Keratinocyte (primary cell): ENCODE data around the gene ARPIN. TPM values are rescaled to one million over a fixed set of nuclear protein-coding genes. Genes with fewer than 3 reads are reported as not detected.

Experiments
- DNase-seq: peaks from one replicate; pipeline ENCODE4 v3.0.0-alpha.2; 2011; ENCODE audit warnings: low read depth, missing footprints, low spot score
- FAIRE-seq: peaks from 2 replicates; lab custom pipeline; 2011; peaks lifted over from hg19 to GRCh38; lab: Jason Lieb, UNC
- H2AFZ ChIP-seq: 2 replicates; pipeline ENCODE4 v1.6.0; 2012; ENCODE audit warnings: low read length, control low read depth, inconsistent platforms; ENCODE audit not compliant: control insufficient read depth
- H3K27ac ChIP-seq: 2 replicates; pipeline ENCODE4 v1.5.1; 2011; ENCODE audit warnings: low read length; ENCODE audit not compliant: control insufficient read depth, insufficient read depth
- H3K27me3 ChIP-seq: 3 replicates; pipeline ENCODE4 v1.6.0; 2011; ENCODE audit warnings: low read length; ENCODE audit not compliant: control insufficient read depth, insufficient read depth; ENCODE audit errors: extremely low read depth
- H3K36me3 ChIP-seq, 2 experiments: 2 replicates in 1 of 2; 3 replicates in 1 of 2; pipeline ENCODE4 v1.5.1; 2011; ENCODE audit warnings: low read length in 2 of 2, mild to moderate bottlenecking in 1 of 2; ENCODE audit not compliant: control insufficient read depth in 2 of 2, insufficient read depth in 2 of 2; ENCODE audit errors: extremely low read depth in 1 of 2
- H3K4me1 ChIP-seq: 3 replicates; pipeline ENCODE4 v1.5.1; 2011; ENCODE audit warnings: low read length; ENCODE audit not compliant: control insufficient read depth, insufficient read depth; ENCODE audit errors: extremely low read depth
- H3K4me2 ChIP-seq: 3 replicates; pipeline ENCODE4 v1.6.0; 2011; ENCODE audit warnings: low read depth, low read length; ENCODE audit not compliant: control insufficient read depth, insufficient read depth; ENCODE audit errors: extremely low read depth
- H3K4me3 ChIP-seq, 3 experiments: fragments of 200-600 bp in 1 of 3; sonication (generic) in 1 of 3; 2 replicates in 2 of 3; 3 replicates in 1 of 3; pipeline ENCODE4 v1.5.1; 2011 to 2016; ENCODE audit warnings: low read length in 3 of 3, mild to moderate bottlenecking in 3 of 3, control low read depth in 2 of 3, inconsistent platforms in 1 of 3, low read depth in 1 of 3, mixed read lengths in 1 of 3, mixed run types in 1 of 3, moderate library complexity in 1 of 3; ENCODE audit not compliant: control insufficient read depth in 2 of 3, insufficient read depth in 2 of 3; ENCODE audit errors: extremely low read depth in 1 of 3
- H3K79me2 ChIP-seq: 2 replicates; pipeline ENCODE4 v1.6.0; 2012; ENCODE audit warnings: low read length; ENCODE audit not compliant: control insufficient read depth, insufficient read depth
- H3K9ac ChIP-seq: 3 replicates; pipeline ENCODE4 v1.6.0; 2011; ENCODE audit warnings: low read length; ENCODE audit not compliant: control insufficient read depth, insufficient read depth; ENCODE audit errors: extremely low read depth
- H3K9me1 ChIP-seq: 3 replicates; pipeline ENCODE4 v1.6.0; 2011; ENCODE audit warnings: low read length; ENCODE audit not compliant: control insufficient read depth, insufficient read depth; ENCODE audit errors: extremely low read depth
- H3K9me3 ChIP-seq: 2 replicates; pipeline ENCODE4 v1.5.1; 2012; ENCODE audit warnings: low read depth, low read length; ENCODE audit not compliant: control insufficient read depth
- H4K20me1 ChIP-seq: 3 replicates; pipeline ENCODE4 v1.6.0; 2011; ENCODE audit warnings: low read length; ENCODE audit not compliant: control insufficient read depth, insufficient read depth; ENCODE audit errors: extremely low read depth
- CTCF ChIP-seq, 3 experiments: IDR thresholded peaks in 1 of 3; conservative IDR thresholded peaks in 1 of 3; optimal IDR thresholded peaks in 1 of 3; 2 replicates in 2 of 3; 3 replicates in 1 of 3; pipeline versions ENCODE3 to v1.5.1; 2011; ENCODE audit warnings: low read length in 3 of 3, mild to moderate bottlenecking in 3 of 3, moderate library complexity in 2 of 3, control low read depth in 1 of 3, inconsistent platforms in 1 of 3; ENCODE audit not compliant: insufficient read depth in 2 of 3; ENCODE audit errors: extremely low read depth in 1 of 3
- EZH2 ChIP-seq: IDR thresholded peaks from one replicate; pipeline ENCODE4 v1.6.1; 2012; ENCODE audit warnings: inconsistent platforms, mild to moderate bottlenecking, low read length, moderate library complexity
- dilution Hi-C: fragments of 300-500 bp; cut with MboI; formaldehyde crosslinking; loops from one replicate; pipeline ENCODE4 v1.7.0; 2020; ENCODE audit warnings: low sequenced_read_pairs; ENCODE audit not compliant: extremely low pct_ligation_motif_present
- polyA plus RNA-seq, 5 experiments: library from polyadenylated mRNA; depleted of rRNA in 3 of 5; stranded (reverse) in 3 of 5; stranded (forward) in 1 of 5; unstranded in 1 of 5; fragments of >200 nt; gene quantifications; 1 replicate in 1 of 5; 2 replicates in 3 of 5; 3 replicates in 1 of 5; pipeline versions ENCODE4 v1.2.1 to v1.2.3, GENCODE V29; 2011 to 2012; ENCODE audit warnings: missing spikeins in 2 of 5, low read depth in 1 of 5, low replicate concordance in 1 of 5

Gene ARPIN
- polyA plus RNA-seq, 1 donor (not counting 4 experiments of a cell fraction or from before 2014, with no cell fraction given), result 9.0 TPM

GRCh38 chr15:89848970-89849292, 63.8 kb downstream of the ARPIN start:
- TF ChIP-seq CTCF (optimal IDR thresholded peaks at IDR 0.05 in 1 of 3, IDR thresholded peaks at IDR 0.05 in 1 of 3, conservative IDR thresholded peaks at IDR 0.05 in 1 of 3; ENCODE audit: extremely low read depth in 1 of 3, insufficient read depth in 2 of 3, low read length in 3 of 3) (no peak), EZH2 (no peak)
- no peak overlapping the region for H3K9ac ChIP-seq
- peaks cover 63% of the 10 kb centered on the region for H3K4me1 ChIP-seq

GRCh38 chr15:89847101-89847500, 65.7 kb downstream of the ARPIN start:
- DNase-seq (no peak), FAIRE-seq (no peak)
- Histone ChIP-seq H3K4me3 (no peak overlapping the region), H3K9me3 (no peaks in the 10 kb centered on the region), H3K4me2 (no peak overlapping the region), H3K79me2 (no peaks in the 10 kb centered on the region), H3K9me1 (no peaks in the 10 kb centered on the region), H2AFZ (no peak overlapping the region), H3K9ac (peak overlapping the region; percentile 42), H3K27me3 (no peaks in the 10 kb centered on the region), H3K36me3 (peaks cover 3% of the 10 kb centered on the region in 2 experiments), H4K20me1 (no peaks in the 10 kb centered on the region), H3K4me1 (peaks cover 56% of the 10 kb centered on the region), H3K27ac (peak overlapping the region; percentile 86)
- TF ChIP-seq CTCF (optimal IDR thresholded peaks at IDR 0.05 in 1 of 3, IDR thresholded peaks at IDR 0.05 in 1 of 3, conservative IDR thresholded peaks at IDR 0.05 in 1 of 3; ENCODE audit: extremely low read depth in 1 of 3, insufficient read depth in 2 of 3, low read length in 3 of 3) (no peak), EZH2 (no peak)
- dilution Hi-C loops, result no loop called here

More at GRCh38 chr15:89848970-89849292, 63.8 kb downstream of the ARPIN start:
- dilution Hi-C loops, result no loop called here
- no peak for DNase-seq
- Histone ChIP-seq H3K4me2 (peak overlapping the region; percentile 67), H3K36me3 (peaks cover 3% of the 10 kb centered on the region in 2 experiments), H3K9me1 (no peaks in the 10 kb centered on the region), H3K9me3 (no peaks in the 10 kb centered on the region), H4K20me1 (no peaks in the 10 kb centered on the region), H3K27me3 (no peaks in the 10 kb centered on the region), H3K27ac (peak overlapping the region; percentile 86), H3K4me3 (no peak overlapping the region), H3K79me2 (no peaks in the 10 kb centered on the region), H2AFZ (no peak overlapping the region)
- no peak for FAIRE-seq
